ENCODE data around the gene C5orf24.
A peak's percentile ranks its signal among the peaks of the same experiment; 100 is the strongest.
"Not testable (repeated sequence)": the region's sequence is repeated elsewhere in the genome, so short reads cannot be mapped to it uniquely, and the experiment has no call there.

C5orf24 gene

GRCh38 chr5:134864707-134865106, 18.9 kb downstream of the C5orf24 start:
- no peak for DNase-seq

- DNase-seq = no peak
Observed at GRCh38 chr5:134873494-134873893, 27.7 kb downstream of the C5orf24 start.

GRCh38 chr5:134873987-134874830, 28.4 kb downstream of the C5orf24 start, which contains the start of gene TXNDC15:
Gene TXNDC15 (plus strand): TSS chr5:134874371. CDS start chr5:134874428, 57 bp downstream.
- peak; percentile 81 to 83 (median 82) for DNase-seq

- DNase-seq = peak; percentile 53 to 67 (median 60)
Observed at GRCh38 chr5:134874831-134875655, 29.3 kb downstream of the C5orf24 start.

- DNase-seq = no peak
Observed at GRCh38 chr5:134877159-134877558, 31.4 kb downstream of the C5orf24 start.

- DNase-seq = peak in 2 of 3 experiments; percentile 19 to 25
Observed at GRCh38 chr5:134878403-134878802, 32.6 kb downstream of the C5orf24 start.

GRCh38 chr5:134879456-134879855, 33.7 kb downstream of the C5orf24 start:
- DNase-seq = peak in 1 of 3 experiments; percentile 7

GRCh38 chr5:134880937-134881336, 35.2 kb downstream of the C5orf24 start:
- DNase-seq = not testable (repeated sequence)

GRCh38 chr5:134881711-134882110, 35.9 kb downstream of the C5orf24 start:
- not testable (repeated sequence) for DNase-seq

- no peak for DNase-seq
Observed at GRCh38 chr5:134887593-134888159, 41.9 kb downstream of the C5orf24 start.

GRCh38 chr5:134889335-134889734, 43.6 kb downstream of the C5orf24 start:
- no peak for DNase-seq

GRCh38 chr5:134891473-134891872, 45.7 kb downstream of the C5orf24 start:
- DNase-seq = no peak

GRCh38 chr5:134892282-134892681, 46.5 kb downstream of the C5orf24 start:
- DNase-seq = no peak

GRCh38 chr5:134892926-134893325, 47.2 kb downstream of the C5orf24 start:
- no peak for DNase-seq

GRCh38 chr5:134893748-134894505, 48.2 kb downstream of the C5orf24 start:
- DNase-seq = no peak

GRCh38 chr5:134902071-134902801, 56.5 kb downstream of the C5orf24 start:
- DNase-seq = no peak

GRCh38 chr5:134904610-134905245, 59.0 kb downstream of the C5orf24 start, which contains the start of gene PCBD2:
Gene PCBD2 (plus strand): TSS chr5:134905131. CDS start chr5:134905140, 9 bp downstream.
- DNase-seq = peak; percentile 87 to 90 (median 90)

GRCh38 chr5:134905246-134905996, 59.7 kb downstream of the C5orf24 start:
- peak; percentile 73 to 81 (median 77) for DNase-seq

GRCh38 chr5:134906811-134907210, 61.0 kb downstream of the C5orf24 start:
- DNase-seq = no peak

Measured in NCI-H1417 (cell line).